GM21529 (cell line): ENCODE data around the gene HEXIM1.

Experiments used
- ATAC-seq: cut with Tn5 transposase; IDR thresholded peaks from one replicate; pipeline ENCODE4 v1.9.1; 2021; ENCODE audit not compliant: unreplicated experiment

The HEXIM1 gene

GRCh38 chr17:45170931-45171337 is 22.7 kb downstream of the HEXIM1 start:
- no peak for ATAC-seq

GRCh38 chr17:45171338-45172231 is 23.3 kb downstream of the HEXIM1 start:
- ATAC-seq, result no peak

GRCh38 chr17:45172232-45172540 is 23.9 kb downstream of the HEXIM1 start:
- no peak for ATAC-seq

- no peak for ATAC-seq
These were observed 24.4 kb downstream of the HEXIM1 start for GRCh38 chr17:45172541-45173286.

- no peak for ATAC-seq
These were observed 27.5 kb downstream of the HEXIM1 start for GRCh38 chr17:45175759-45176115.

GRCh38 chr17:45177563-45177962 is 29.3 kb downstream of the HEXIM1 start:
- ATAC-seq, result no peak

GRCh38 chr17:45184144-45184543 is 35.9 kb downstream of the HEXIM1 start:
- ATAC-seq, result no peak

GRCh38 chr17:45186801-45187354 is 38.6 kb downstream of the HEXIM1 start:
- ATAC-seq, result no peak

GRCh38 chr17:45189009-45189408 is 40.7 kb downstream of the HEXIM1 start:
- ATAC-seq, result no peak

- no peak for ATAC-seq
These were observed 42.4 kb downstream of the HEXIM1 start for GRCh38 chr17:45190503-45191255.

- ATAC-seq, result no peak
These were observed 47.1 kb downstream of the HEXIM1 start for GRCh38 chr17:45195424-45195823.

- no peak for ATAC-seq
These were observed 48.8 kb downstream of the HEXIM1 start for GRCh38 chr17:45197108-45197507.

- ATAC-seq, result peak; percentile 67
These were observed 49.5 kb downstream of the HEXIM1 start for GRCh38 chr17:45197555-45198334.

- no peak for ATAC-seq
These were observed 52.4 kb downstream of the HEXIM1 start for GRCh38 chr17:45200701-45201100.

GRCh38 chr17:45201457-45201856 is 53.2 kb downstream of the HEXIM1 start:
- no peak for ATAC-seq
